ENCODE measurements around the gene BTNL2.

- TF ChIP-seq EZH2 (IDR thresholded peaks at IDR 0.05; ENCODE audit: insufficient read depth, poor library complexity, severe bottlenecking), result no peak
- TF ChIP-seq EZH2phosphoT487 (IDR thresholded peaks at IDR 0.05; ENCODE audit: insufficient read depth, low read depth), result no peak
Observed at GRCh38 chr6:32424589-32425300, 17.8 kb upstream of the BTNL2 start.

Data from GM23248 (cell line).